ENCODE data around the gene MKX. TPM values are rescaled to one million over a fixed set of nuclear protein-coding genes. Genes with fewer than 3 reads are reported as not detected.

MKX gene
- total and polyA plus RNA-seq, 2 donors (not counting 3 experiments of a cell fraction or from before 2014, with no cell fraction given): not detected

DNA sequence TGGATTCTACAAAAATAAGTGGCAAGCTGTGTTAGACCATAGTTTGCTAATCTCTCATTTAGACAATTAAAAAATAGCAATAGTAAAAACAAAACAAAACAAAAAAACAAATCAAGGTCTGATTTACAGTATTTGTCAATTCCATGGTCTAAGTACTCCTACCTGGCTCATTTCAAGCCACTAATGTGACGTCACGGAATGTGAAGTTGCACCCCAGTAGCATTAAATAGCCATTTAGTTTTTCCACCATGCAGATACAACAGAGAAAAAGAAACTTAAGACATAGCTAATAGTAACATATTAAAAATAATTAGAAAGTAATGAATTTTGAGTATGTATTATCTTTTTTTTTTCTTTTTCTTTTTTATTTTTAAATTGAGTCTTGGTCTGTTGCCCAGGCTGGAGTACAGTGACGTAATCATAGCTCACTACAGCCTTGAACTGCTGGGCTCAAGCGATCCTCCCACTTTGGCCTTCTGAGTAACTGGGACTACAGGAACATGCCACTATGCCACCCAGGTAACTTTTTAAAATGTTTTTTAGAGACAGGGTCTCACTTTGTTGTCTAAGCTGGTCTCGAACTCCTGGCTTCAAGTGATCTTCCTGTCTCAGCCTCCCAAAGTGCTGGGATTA lies 101.2 kb downstream of the MKX start:
- POLR2A ChIA-PET: no interaction called here

DNA sequence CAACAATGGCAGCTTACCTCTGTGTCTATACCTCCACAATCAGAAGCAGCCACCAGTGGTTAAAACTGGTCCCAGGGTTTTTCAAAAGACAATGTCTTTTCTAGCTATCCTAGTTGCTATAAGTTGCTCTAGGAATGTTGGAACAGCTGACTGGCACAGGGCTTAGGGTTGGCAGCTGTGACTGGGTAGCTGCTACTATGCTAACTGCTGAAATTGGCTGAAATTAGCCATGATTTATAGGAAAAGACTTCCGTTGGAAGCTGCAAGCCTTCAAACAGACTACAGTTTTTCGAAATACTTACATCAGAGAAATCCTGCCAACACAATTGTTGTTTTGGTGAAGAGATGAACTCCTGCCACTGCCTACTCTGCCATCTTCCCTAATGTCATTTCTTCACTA lies 102.3 kb downstream of the MKX start:
- intact Hi-C loops (cut with micrococcal nuclease) (no loop called here), dilution Hi-C loops (cut with MboI; ENCODE audit: extremely low pct_ligation_motif_present, low sequenced_read_pairs) (no loop called here)
- H3K4me2 ChIP-seq (ENCODE audit: insufficient read depth, low read length): no peak overlapping the region
- no peaks in the 10 kb centered on the region for H4K20me1 ChIP-seq (replicated peaks; ENCODE audit: control insufficient read depth, extremely low read depth, insufficient read depth, low read length)
- CTCF ChIA-PET: interaction anchor here (1.6 kb wide), 1 partner anchor 12 kb away, joined by 3 read pairs; no protein-coding TSS in a partner anchor
- H3K4me1 ChIP-seq (ENCODE audit: control insufficient read depth, extremely low read depth, insufficient read depth, low read length): no peaks in the 10 kb centered on the region
- no peak overlapping the region for H3K9ac ChIP-seq (replicated peaks; ENCODE audit: extremely low read depth, insufficient read depth, low read length)
- H3K4me3 ChIP-seq (replicated peaks in 1 of 3; ENCODE audit: insufficient read depth in 1 of 3, low read depth in 1 of 3, low read length in 3 of 3): no peak overlapping the region
- no peaks in the 10 kb centered on the region for H3K9me1 ChIP-seq (replicated peaks; ENCODE audit: control insufficient read depth, extremely low read depth, insufficient read depth, low read length)
- no peak overlapping the region for H3K27ac ChIP-seq (ENCODE audit: insufficient read depth, low read depth, low read length)
- no peak for DNase-seq (ENCODE audit: low read depth, low spot score)
- TF ChIP-seq JUN (IDR thresholded peaks at IDR 0.05; ENCODE audit: borderline replicate concordance, insufficient read depth, insufficient read length, low read depth) (no peak), FOS (IDR thresholded peaks at IDR 0.05; ENCODE audit: borderline replicate concordance, insufficient read depth, low read length) (no peak), POLR2AphosphoS5 (IDR thresholded peaks at IDR 0.05; ENCODE audit: insufficient read depth, low read depth, low read length) (no peak), EZH2 (IDR thresholded peaks at IDR 0.05; ENCODE audit: borderline replicate concordance, low read depth, low read length, severe bottlenecking) (no peak), GATA2 (IDR thresholded peaks at IDR 0.05; ENCODE audit: insufficient read depth, insufficient read length, low read depth, low read length) (no peak), MYC (IDR thresholded peaks at IDR 0.05; ENCODE audit: low read depth, low read length) (no peak), POLR2A (IDR thresholded peaks at IDR 0.05; ENCODE audit: low read depth, low read length) (no peak)
- TF ChIP-seq, protein P1, sequence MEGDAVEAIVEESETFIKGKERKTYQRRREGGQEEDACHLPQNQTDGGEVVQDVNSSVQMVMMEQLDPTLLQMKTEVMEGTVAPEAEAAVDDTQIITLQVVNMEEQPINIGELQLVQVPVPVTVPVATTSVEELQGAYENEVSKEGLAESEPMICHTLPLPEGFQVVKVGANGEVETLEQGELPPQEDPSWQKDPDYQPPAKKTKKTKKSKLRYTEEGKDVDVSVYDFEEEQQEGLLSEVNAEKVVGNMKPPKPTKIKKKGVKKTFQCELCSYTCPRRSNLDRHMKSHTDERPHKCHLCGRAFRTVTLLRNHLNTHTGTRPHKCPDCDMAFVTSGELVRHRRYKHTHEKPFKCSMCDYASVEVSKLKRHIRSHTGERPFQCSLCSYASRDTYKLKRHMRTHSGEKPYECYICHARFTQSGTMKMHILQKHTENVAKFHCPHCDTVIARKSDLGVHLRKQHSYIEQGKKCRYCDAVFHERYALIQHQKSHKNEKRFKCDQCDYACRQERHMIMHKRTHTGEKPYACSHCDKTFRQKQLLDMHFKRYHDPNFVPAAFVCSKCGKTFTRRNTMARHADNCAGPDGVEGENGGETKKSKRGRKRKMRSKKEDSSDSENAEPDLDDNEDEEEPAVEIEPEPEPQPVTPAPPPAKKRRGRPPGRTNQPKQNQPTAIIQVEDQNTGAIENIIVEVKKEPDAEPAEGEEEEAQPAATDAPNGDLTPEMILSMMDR (IDR thresholded peaks at IDR 0.05; ENCODE audit: extremely low read depth in 1 of 2, insufficient read depth in 1 of 2, low read depth in 1 of 2, low read length in 2 of 2): no peak
- TF ChIP-seq, protein P2, sequence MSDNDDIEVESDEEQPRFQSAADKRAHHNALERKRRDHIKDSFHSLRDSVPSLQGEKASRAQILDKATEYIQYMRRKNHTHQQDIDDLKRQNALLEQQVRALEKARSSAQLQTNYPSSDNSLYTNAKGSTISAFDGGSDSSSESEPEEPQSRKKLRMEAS (IDR thresholded peaks at IDR 0.05; ENCODE audit: insufficient read depth, insufficient read length): no peak
- peaks cover 2 to 14% of the 10 kb centered on the region in 2 experiments for H3K27me3 ChIP-seq (ENCODE audit: control insufficient read depth in 2 of 2, insufficient read depth in 2 of 2, low read length in 2 of 2)
- no peak for FAIRE-seq
- H2AFZ ChIP-seq (ENCODE audit: low read depth, low read length): no peak overlapping the region
- H3K9me3 ChIP-seq (replicated peaks; ENCODE audit: control insufficient read depth, insufficient read depth, low read length): no peaks in the 10 kb centered on the region
- BruUV-seq (replicated peaks): no TSS peak
- H3K79me2 ChIP-seq (ENCODE audit: control insufficient read depth, insufficient read depth, low read length): no peaks in the 10 kb centered on the region
- POLR2A ChIA-PET: interaction anchor here (0.5 kb wide), 1 partner anchor 489 kb away, joined by 6 read pairs; the partner anchor contains the start of gene YME1L1
- H3K36me3 ChIP-seq (ENCODE audit: control insufficient read depth in 2 of 2, extremely low read depth in 1 of 2, insufficient read depth in 2 of 2, low read length in 2 of 2): no peaks in the 10 kb centered on the region

More for the DNA sequence above, 101.2 kb downstream of the MKX start:
- Histone ChIP-seq H3K27ac (ENCODE audit: insufficient read depth, low read depth, low read length) (no peak overlapping the region), H3K4me1 (ENCODE audit: control insufficient read depth, extremely low read depth, insufficient read depth, low read length) (no peaks in the 10 kb centered on the region), H4K20me1 (replicated peaks; ENCODE audit: control insufficient read depth, extremely low read depth, insufficient read depth, low read length) (no peaks in the 10 kb centered on the region), H2AFZ (ENCODE audit: low read depth, low read length) (no peak overlapping the region), H3K36me3 (ENCODE audit: control insufficient read depth in 2 of 2, extremely low read depth in 1 of 2, insufficient read depth in 2 of 2, low read length in 2 of 2) (no peaks in the 10 kb centered on the region), H3K4me3 (replicated peaks in 1 of 3; ENCODE audit: insufficient read depth in 1 of 3, low read depth in 1 of 3, low read length in 3 of 3) (no peak overlapping the region), H3K79me2 (ENCODE audit: control insufficient read depth, insufficient read depth, low read length) (no peaks in the 10 kb centered on the region), H3K9me3 (replicated peaks; ENCODE audit: control insufficient read depth, insufficient read depth, low read length) (no peaks in the 10 kb centered on the region), H3K4me2 (ENCODE audit: insufficient read depth, low read length) (no peak overlapping the region), H3K9me1 (replicated peaks; ENCODE audit: control insufficient read depth, extremely low read depth, insufficient read depth, low read length) (no peaks in the 10 kb centered on the region), H3K27me3 (ENCODE audit: control insufficient read depth in 2 of 2, insufficient read depth in 2 of 2, low read length in 2 of 2) (peaks cover 2 to 14% of the 10 kb centered on the region in 2 experiments), H3K9ac (replicated peaks; ENCODE audit: extremely low read depth, insufficient read depth, low read length) (no peak overlapping the region)
- intact Hi-C loops (cut with micrococcal nuclease) (no loop called here), dilution Hi-C loops (cut with MboI; ENCODE audit: extremely low pct_ligation_motif_present, low sequenced_read_pairs) (no loop called here)
- CTCF ChIA-PET: interaction anchor here (0.6 to 1.3 kb wide), 6 partner anchors 11 to 196 kb away, joined by 3 to 5 read pairs (median 4); no protein-coding TSS in a partner anchor
- TF ChIP-seq POLR2AphosphoS5 (IDR thresholded peaks at IDR 0.05; ENCODE audit: insufficient read depth, low read depth, low read length) (no peak), POLR2A (IDR thresholded peaks at IDR 0.05; ENCODE audit: low read depth, low read length) (no peak), EZH2 (IDR thresholded peaks at IDR 0.05; ENCODE audit: borderline replicate concordance, low read depth, low read length, severe bottlenecking) (no peak), MYC (IDR thresholded peaks at IDR 0.05; ENCODE audit: low read depth, low read length) (no peak)
- DNase-seq (ENCODE audit: low read depth, low spot score): no peak
- no peak for FAIRE-seq
- BruUV-seq (replicated peaks): no TSS peak

All from endothelial cell of umbilical vein (primary cell).